C4-2B (cell line): ENCODE data around the gene KNTC1.
"Not testable (repeated sequence)": the region's sequence is repeated elsewhere in the genome, so short reads cannot be mapped to it uniquely, and the experiment has no call there.

Source experiments
- H3K27ac ChIP-seq: fragments of 450-650 bp; 2 replicates; pipeline ENCODE4 v1.5.1; 2017
- ZFX ChIP-seq: fragments of 450-650 bp; IDR thresholded peaks from 2 replicates; pipeline ENCODE4 v1.6.1; 2017
- TF ChIP-seq, protein P1 (sequence below): fragments of 450-650 bp; conservative IDR thresholded peaks from 2 replicates; pipeline ENCODE4 v1.5.1; 2017; ENCODE audit warnings: mild to moderate bottlenecking

KNTC1 gene

DNA sequence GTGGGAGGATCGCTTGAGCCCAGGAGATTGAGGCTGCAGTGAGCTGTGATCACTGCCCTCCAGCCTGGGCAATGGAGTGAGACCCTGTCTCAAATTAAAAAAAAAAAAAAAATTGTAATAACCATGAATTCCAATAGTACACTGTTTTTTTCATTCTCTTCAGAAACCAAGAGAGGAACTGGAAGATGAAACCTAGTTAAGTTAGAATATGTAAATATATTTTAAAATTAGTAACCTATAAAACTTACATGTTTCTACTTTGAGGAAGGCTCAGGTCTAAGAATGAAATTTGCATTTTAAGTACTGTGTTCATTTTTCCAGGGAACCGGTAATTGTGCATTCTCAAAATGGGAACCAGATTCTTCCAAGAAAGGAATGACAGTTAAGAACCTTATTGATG lies 18.8 kb downstream of the KNTC1 start:
- H3K27ac ChIP-seq = no peak overlapping the region
- TF ChIP-seq ZFX = no peak
- TF ChIP-seq, protein P1, sequence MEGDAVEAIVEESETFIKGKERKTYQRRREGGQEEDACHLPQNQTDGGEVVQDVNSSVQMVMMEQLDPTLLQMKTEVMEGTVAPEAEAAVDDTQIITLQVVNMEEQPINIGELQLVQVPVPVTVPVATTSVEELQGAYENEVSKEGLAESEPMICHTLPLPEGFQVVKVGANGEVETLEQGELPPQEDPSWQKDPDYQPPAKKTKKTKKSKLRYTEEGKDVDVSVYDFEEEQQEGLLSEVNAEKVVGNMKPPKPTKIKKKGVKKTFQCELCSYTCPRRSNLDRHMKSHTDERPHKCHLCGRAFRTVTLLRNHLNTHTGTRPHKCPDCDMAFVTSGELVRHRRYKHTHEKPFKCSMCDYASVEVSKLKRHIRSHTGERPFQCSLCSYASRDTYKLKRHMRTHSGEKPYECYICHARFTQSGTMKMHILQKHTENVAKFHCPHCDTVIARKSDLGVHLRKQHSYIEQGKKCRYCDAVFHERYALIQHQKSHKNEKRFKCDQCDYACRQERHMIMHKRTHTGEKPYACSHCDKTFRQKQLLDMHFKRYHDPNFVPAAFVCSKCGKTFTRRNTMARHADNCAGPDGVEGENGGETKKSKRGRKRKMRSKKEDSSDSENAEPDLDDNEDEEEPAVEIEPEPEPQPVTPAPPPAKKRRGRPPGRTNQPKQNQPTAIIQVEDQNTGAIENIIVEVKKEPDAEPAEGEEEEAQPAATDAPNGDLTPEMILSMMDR = no peak

DNA sequence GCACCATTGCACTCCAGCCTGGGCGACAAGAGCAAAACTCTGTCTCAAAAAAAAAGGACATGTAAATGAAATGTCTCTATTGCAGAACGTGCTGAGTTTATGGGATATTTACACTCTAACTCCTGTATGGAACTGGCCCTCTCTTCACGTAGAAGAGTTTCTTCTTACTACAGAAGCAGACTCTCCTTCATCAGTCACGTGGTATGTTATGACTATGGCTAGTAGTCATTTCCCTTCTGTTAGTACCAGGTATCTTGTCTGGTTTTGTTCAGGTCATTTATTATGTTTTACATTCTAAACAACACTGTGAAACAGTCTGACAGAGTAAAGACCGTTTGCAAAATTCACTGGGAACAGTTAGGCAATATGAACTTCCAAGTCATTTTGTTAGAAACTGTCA lies 20.3 kb downstream of the KNTC1 start:
- no peak for TF ChIP-seq ZFX
- TF ChIP-seq, protein P1 = no peak
- H3K27ac ChIP-seq = no peak overlapping the region

DNA sequence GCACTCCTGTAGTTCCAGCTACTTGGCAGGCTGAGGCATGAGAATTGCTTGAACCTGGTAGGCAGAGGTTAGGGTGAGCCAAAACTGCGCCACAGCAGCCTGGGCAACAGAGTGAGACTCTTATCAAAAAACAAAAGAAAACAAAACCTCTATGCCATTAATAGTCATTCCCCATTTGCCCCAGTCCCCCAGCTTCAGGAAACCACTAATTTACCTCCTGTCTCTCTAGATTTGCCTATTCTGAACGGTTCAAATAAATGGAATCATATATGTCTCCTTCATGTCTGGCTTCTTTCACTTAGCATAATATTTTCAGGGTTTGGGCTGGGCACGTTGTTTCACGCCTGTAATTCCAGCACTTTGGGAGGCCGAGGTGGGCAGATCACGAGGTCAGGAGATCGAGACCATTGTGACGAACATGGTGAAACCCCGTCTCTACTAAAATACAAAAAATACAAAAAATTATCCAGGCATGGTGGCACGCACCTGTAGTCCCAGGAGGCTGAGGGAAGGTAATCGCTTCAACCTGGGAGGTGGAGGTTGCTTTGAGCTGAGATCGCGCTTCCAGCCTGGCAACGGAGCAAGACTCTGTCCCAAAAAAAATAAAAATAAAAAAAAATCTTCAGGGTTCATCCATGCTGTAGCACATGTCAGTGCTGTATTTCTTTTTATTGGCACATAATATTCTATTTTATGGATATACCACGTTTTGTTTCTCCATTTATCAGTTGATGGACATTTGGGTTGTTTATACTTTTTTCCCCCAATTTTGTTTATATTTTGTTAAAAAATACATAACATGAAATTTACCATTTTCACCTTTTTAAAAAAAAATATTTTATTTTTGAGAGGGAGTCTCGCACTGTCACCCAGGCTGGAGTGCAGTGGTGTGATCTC lies 31.9 kb downstream of the KNTC1 start:
- no peak for TF ChIP-seq ZFX
- TF ChIP-seq, protein P1 = no peak
- no peak overlapping the region for H3K27ac ChIP-seq

DNA sequence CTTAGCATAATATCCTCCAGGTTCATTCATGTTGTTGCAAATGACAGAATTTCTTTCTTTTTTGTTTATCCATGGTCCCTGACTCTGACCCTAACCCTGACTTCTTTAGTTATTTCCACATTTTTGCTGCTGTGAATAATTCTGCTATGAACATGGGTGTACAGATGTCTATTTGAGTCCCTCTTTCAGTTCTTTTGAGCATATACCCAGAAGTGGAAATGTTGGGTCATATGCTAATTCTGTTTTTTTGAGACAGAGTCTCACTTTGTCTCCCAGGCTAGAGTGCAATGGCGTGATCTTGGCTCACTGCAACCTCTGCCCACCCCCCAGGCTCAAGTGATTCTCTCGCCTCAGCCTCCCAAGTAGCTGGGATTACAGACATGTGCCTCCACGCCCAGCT lies 33.1 kb downstream of the KNTC1 start:
- H3K27ac ChIP-seq = no peak overlapping the region
- TF ChIP-seq ZFX = no peak
- TF ChIP-seq, protein P1 = no peak

DNA sequence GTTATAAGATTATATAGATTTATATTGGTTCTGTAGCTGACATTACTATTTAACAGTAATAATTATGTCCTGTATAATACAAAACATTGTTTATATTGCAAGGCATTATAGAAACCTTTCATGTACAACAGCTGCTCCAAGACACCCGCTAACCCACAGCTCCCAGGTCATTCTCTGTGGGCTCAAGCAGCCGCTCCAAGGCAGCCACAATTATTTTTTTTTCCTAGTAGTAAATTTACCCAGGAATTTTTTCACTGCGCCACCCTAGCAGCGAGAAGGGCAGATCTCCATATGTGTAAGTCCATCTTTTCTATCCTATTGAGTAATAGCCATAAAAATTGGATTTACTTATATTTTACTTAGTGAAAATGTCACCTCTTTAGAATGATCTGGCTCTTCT lies 36.3 kb downstream of the KNTC1 start:
- TF ChIP-seq, protein P1 = no peak
- TF ChIP-seq ZFX = no peak
- no peak overlapping the region for H3K27ac ChIP-seq

DNA sequence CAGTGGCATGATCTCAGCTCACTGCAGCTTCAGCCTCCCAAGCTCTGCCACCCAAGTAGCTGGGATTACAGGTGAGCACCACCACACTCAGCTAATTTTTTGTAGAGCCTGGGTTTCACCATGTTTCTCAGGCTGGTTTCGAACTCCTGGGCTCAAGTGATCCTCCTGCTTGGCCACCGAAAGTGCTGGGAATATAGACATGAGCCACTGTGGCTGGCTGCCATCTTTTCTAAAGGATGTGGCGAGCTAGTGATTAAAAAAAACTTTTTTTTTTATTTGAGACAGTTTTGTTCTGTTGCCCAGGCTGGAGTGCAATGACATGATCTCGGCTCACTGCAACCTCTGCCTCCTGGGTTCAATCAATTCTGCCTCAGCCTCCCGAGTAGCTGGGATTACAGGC lies 39.8 kb downstream of the KNTC1 start:
- H3K27ac ChIP-seq = not testable (repeated sequence)

DNA sequence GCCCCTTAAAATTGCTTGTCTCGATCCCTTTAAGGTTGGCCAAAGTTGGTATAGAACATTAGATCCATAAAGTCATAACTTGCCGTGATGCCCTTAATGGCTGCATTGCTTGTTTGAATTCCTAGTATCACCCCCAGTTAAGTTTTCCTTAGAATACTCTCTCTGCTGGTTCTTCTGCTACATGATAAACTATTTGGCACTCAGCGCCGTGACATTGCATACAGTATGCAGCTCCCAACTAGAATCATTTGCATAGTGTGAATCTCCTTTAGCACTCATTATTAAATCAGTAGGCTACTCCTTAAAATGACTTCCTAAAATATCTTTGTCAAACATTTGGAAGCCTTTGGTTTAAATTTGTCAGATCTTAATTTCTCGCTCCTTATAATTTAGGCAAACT lies 42.2 kb downstream of the KNTC1 start:
- H3K27ac ChIP-seq = no peak overlapping the region
- TF ChIP-seq, protein P1 = no peak
- no peak for TF ChIP-seq ZFX

DNA sequence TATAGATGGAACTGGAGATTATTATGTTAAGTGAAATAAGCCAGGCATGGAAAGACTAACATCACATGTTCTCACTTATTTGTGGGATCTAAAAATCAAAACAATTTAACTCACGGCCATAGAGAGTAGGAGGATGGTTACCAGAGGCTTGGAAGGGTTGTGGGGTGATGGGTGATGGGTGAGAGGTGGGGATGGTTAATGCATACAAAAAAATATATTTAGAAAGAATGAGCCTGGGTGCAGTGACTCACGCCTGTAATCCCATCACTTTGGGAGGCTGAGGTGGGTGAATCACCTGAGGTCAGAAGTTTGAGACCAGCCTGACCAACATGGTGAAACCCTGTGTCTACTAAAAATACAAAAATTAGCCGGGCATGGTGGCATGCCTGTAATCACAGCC lies 43.0 kb downstream of the KNTC1 start:
- H3K27ac ChIP-seq = not testable (repeated sequence)
